D721Med (cell line): ENCODE measurements around the gene GTF3C1.

Source experiments
- DNase-seq: peaks from one replicate; pipeline ENCODE4 v3.0.0; 2011; ENCODE audit warnings: low spot score; ENCODE audit not compliant: insufficient read length
- FAIRE-seq: peaks from 2 replicates; lab custom pipeline; 2011; peaks lifted over from hg19 to GRCh38; lab: Jason Lieb, UNC
- CTCF ChIP-seq: IDR thresholded peaks from 2 replicates; pipeline ENCODE4 v1.5.1; 2012; ENCODE audit warnings: mild to moderate bottlenecking, control low read depth; ENCODE audit not compliant: insufficient read depth; ENCODE audit errors: missing control alignments

GTF3C1 gene

GRCh38 chr16:27564224-27564623 lies 14.5 kb upstream of the GTF3C1 start:
- FAIRE-seq (no peak), DNase-seq (no peak)

GRCh38 chr16:27561216-27561615 lies 11.5 kb upstream of the GTF3C1 start:
- DNase-seq (no peak), FAIRE-seq (no peak)
- no peak for TF ChIP-seq CTCF

More at GRCh38 chr16:27564224-27564623, 14.5 kb upstream of the GTF3C1 start:
- no peak for TF ChIP-seq CTCF

- DNase-seq (no peak), FAIRE-seq (no peak)
- TF ChIP-seq CTCF, result no peak
These were observed 9.2 kb upstream of the GTF3C1 start for GRCh38 chr16:27558932-27559331.

- no peak for FAIRE-seq
- no peak for DNase-seq
These were observed 8.7 kb upstream of the GTF3C1 start for GRCh38 chr16:27558434-27558833.

GRCh38 chr16:27556471-27556870 lies 6.8 kb upstream of the GTF3C1 start:
- no peak for TF ChIP-seq CTCF
- FAIRE-seq, result no peak
- DNase-seq, result no peak

More at GRCh38 chr16:27558434-27558833, 8.7 kb upstream of the GTF3C1 start:
- no peak for TF ChIP-seq CTCF

- no peak for TF ChIP-seq CTCF
- FAIRE-seq (no peak), DNase-seq (no peak)
These were observed 1.3 kb upstream of the GTF3C1 start for GRCh38 chr16:27551036-27551435.

- TF ChIP-seq CTCF, result no peak
- DNase-seq, result no peak
- FAIRE-seq, result no peak
These were observed 838 bp upstream of the GTF3C1 start for GRCh38 chr16:27550582-27550920.
